CD4-positive, alpha-beta T cell treated with Interferon alpha-2 for 1 hour (primary cell): ENCODE results near the gene SBF2.

Source experiments
- DNase-seq, 2 donors: peaks; one replicate each; pipeline ENCODE4 v3.0.0-alpha.2; 2020 to 2022

The SBF2 gene

GRCh38 chr11:9790703-9791102, 503.3 kb downstream of the SBF2 start:
- DNase-seq = no peak

- DNase-seq = no peak
Observed at GRCh38 chr11:9789910-9790309, 504.1 kb downstream of the SBF2 start.

- no peak for DNase-seq
Observed at GRCh38 chr11:9787981-9788521, 506.0 kb downstream of the SBF2 start.

- no peak for DNase-seq
Observed at GRCh38 chr11:9787260-9787659, 506.8 kb downstream of the SBF2 start.

- DNase-seq = no peak
Observed at GRCh38 chr11:9784602-9785315, 509.3 kb downstream of the SBF2 start.

- DNase-seq = no peak
Observed at GRCh38 chr11:9783986-9784385, 510.0 kb downstream of the SBF2 start.

- no peak for DNase-seq
Observed at GRCh38 chr11:9780929-9781328, 513.1 kb downstream of the SBF2 start.

- DNase-seq = no peak
Observed at GRCh38 chr11:9777525-9777924, 516.5 kb downstream of the SBF2 start.

- DNase-seq = no peak
Observed at GRCh38 chr11:9777066-9777465, 517.0 kb downstream of the SBF2 start.

GRCh38 chr11:9776203-9776602, 517.8 kb downstream of the SBF2 start:
- DNase-seq = no peak

GRCh38 chr11:9775398-9775779, 518.6 kb downstream of the SBF2 start:
- no peak for DNase-seq

- DNase-seq = no peak
Observed at GRCh38 chr11:9774591-9775397, 519.2 kb downstream of the SBF2 start.

- no peak for DNase-seq
Observed at GRCh38 chr11:9774109-9774508, 519.9 kb downstream of the SBF2 start.

- no peak for DNase-seq
Observed at GRCh38 chr11:9773524-9773923, 520.5 kb downstream of the SBF2 start.

- no peak for DNase-seq
Observed at GRCh38 chr11:9772218-9772617, 521.8 kb downstream of the SBF2 start.

GRCh38 chr11:9771071-9771511, 522.9 kb downstream of the SBF2 start:
- no peak for DNase-seq

GRCh38 chr11:9769621-9770020, 524.4 kb downstream of the SBF2 start:
- no peak for DNase-seq

GRCh38 chr11:9765320-9766101, 528.5 kb downstream of the SBF2 start:
- DNase-seq = no peak

- no peak for DNase-seq
Observed at GRCh38 chr11:9763301-9763700, 530.7 kb downstream of the SBF2 start.

- DNase-seq = no peak
Observed at GRCh38 chr11:9762531-9762930, 531.5 kb downstream of the SBF2 start.

GRCh38 chr11:9761441-9761945, 532.5 kb downstream of the SBF2 start:
- DNase-seq = no peak

- no peak for DNase-seq
Observed at GRCh38 chr11:9760193-9760575, 533.8 kb downstream of the SBF2 start.
